Measurements from ENCODE around the gene SAMHD1. TPM values are rescaled to one million over a fixed set of nuclear protein-coding genes. Genes with fewer than 3 reads are reported as not detected.

Gene SAMHD1
- total and polyA plus RNA-seq, 9 of the 15 experiments (the other 6 are each of a cell fraction or from before 2014, with no cell fraction given): 6.8 to 20.4 (median 14.8) TPM

DNA sequence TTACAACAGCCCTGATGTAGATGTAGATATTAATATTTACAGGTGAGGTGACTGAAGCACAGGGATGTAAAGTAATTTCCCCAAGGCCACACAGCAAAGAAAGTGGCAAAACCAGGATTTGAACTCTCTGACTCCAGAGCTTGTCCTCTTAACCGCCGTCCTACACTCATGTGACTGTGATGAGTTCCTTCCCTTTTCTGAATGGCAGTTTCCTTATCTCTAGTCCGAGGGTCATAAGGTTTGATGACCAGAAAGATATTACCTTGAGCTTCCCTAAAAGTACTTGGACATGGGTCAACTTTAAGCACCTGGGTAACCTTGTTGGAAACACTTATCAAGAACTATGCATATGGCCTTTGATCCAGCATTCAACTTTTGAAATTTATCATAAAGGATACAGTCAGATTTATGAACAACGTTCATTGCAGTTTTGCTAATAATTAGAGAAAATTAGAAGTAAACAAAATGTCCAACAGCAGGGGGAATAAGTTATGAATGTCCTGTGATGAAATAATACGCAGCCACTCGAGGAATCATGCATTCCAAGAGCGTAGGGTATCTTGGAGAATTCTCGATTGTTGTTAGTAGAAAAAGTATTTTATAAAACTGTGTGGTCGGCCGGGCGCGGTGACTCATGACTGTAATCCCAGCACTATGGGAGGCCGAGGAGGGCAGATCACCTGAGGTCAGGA, 77.9 kb downstream of the SAMHD1 start (continued):
- TF ChIP-seq, protein P1, sequence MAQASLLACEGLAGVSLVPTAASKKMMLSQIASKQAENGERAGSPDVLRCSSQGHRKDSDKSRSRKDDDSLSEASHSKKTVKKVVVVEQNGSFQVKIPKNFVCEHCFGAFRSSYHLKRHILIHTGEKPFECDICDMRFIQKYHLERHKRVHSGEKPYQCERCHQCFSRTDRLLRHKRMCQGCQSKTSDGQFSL (CRISPR knock-in tag; IDR thresholded peaks at IDR 0.05): no peak
- TF ChIP-seq, protein P1 (tag; IDR thresholded peaks at IDR 0.05): no peak
- TF ChIP-seq, protein P2, sequence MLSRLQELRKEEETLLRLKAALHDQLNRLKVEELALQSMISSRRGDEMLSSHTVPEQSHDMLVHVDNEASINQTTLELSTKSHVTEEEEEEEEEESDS (CRISPR knock-in tag; IDR thresholded peaks at IDR 0.05): no peak
- TF ChIP-seq KLF16 (IDR thresholded peaks at IDR 0.05) (no peak), POU5F1 (IDR thresholded peaks at IDR 0.05; ENCODE audit: borderline replicate concordance, low read depth, low read length, partially characterized antibody) (no peak), DNMT1 (IDR thresholded peaks at IDR 0.05) (no peak), ZNF583 (CRISPR knock-in tag; IDR thresholded peaks at IDR 0.05) (no peak), SRF (CRISPR knock-in tag; IDR thresholded peaks at IDR 0.05) (0 out of 4 replicates have a peak, but pooled peaks of 1 of the 2 experiments have one; percentile 21), FOXA1 (IDR thresholded peaks at IDR 0.05; ENCODE audit: borderline replicate concordance) (no peak), JUND (IDR thresholded peaks at IDR 0.05; ENCODE audit: borderline replicate concordance, low read depth, low read length) (peak; percentile 59; the same call in 1 of the 2 replicates), JUND (tag; IDR thresholded peaks at IDR 0.05; ENCODE audit: borderline replicate concordance, low read depth, low read length) (no peak; the same call in 1 of the 3 replicates), BCOR (IDR thresholded peaks at IDR 0.05) (peak; percentile 76; the same call in 1 of the 2 replicates), OTX1 (CRISPR knock-in tag; IDR thresholded peaks at IDR 0.05) (no peak), RBM25 (IDR thresholded peaks at IDR 0.05; ENCODE audit: low read depth, low read length, severe bottlenecking) (peak; percentile 70), TCF7L2 (IDR thresholded peaks at IDR 0.05; ENCODE audit: low read depth, low read length) (no peak), ZNF282 (CRISPR knock-in tag; IDR thresholded peaks at IDR 0.05) (no peak), SMARCC2 (IDR thresholded peaks at IDR 0.05; ENCODE audit: low read depth) (peak; percentile 31; the same call in 1 of the 2 replicates), TEAD2 (tag; IDR thresholded peaks at IDR 0.05) (no peak), CBX1 (IDR thresholded peaks at IDR 0.05; ENCODE audit: low read depth) (peak; percentile 37; the same call in 1 of the 2 replicates), SRSF1 (IDR thresholded peaks at IDR 0.05; ENCODE audit: low read depth, low read length) (no peak), STAG1 (CRISPR knock-in tag; IDR thresholded peaks at IDR 0.05; ENCODE audit: borderline replicate concordance) (no peak), CREM (IDR thresholded peaks at IDR 0.05; ENCODE audit: low read depth) (no peak)
- TF ChIP-seq, protein P3, sequence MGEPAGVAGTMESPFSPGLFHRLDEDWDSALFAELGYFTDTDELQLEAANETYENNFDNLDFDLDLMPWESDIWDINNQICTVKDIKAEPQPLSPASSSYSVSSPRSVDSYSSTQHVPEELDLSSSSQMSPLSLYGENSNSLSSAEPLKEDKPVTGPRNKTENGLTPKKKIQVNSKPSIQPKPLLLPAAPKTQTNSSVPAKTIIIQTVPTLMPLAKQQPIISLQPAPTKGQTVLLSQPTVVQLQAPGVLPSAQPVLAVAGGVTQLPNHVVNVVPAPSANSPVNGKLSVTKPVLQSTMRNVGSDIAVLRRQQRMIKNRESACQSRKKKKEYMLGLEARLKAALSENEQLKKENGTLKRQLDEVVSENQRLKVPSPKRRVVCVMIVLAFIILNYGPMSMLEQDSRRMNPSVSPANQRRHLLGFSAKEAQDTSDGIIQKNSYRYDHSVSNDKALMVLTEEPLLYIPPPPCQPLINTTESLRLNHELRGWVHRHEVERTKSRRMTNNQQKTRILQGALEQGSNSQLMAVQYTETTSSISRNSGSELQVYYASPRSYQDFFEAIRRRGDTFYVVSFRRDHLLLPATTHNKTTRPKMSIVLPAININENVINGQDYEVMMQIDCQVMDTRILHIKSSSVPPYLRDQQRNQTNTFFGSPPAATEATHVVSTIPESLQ (CRISPR knock-in tag; IDR thresholded peaks at IDR 0.05): no peak
- TF ChIP-seq, protein P4, sequence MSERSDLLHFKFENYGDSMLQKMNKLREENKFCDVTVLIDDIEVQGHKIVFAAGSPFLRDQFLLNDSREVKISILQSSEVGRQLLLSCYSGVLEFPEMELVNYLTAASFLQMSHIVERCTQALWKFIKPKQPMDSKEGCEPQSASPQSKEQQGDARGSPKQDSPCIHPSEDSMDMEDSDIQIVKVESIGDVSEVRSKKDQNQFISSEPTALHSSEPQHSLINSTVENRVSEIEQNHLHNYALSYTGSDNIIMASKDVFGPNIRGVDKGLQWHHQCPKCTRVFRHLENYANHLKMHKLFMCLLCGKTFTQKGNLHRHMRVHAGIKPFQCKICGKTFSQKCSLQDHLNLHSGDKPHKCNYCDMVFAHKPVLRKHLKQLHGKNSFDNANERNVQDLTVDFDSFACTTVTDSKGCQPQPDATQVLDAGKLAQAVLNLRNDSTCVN (CRISPR knock-in tag; IDR thresholded peaks at IDR 0.05): no peak
- TF ChIP-seq, protein P5, sequence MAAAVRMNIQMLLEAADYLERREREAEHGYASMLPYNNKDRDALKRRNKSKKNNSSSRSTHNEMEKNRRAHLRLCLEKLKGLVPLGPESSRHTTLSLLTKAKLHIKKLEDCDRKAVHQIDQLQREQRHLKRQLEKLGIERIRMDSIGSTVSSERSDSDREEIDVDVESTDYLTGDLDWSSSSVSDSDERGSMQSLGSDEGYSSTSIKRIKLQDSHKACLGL (CRISPR knock-in tag; IDR thresholded peaks at IDR 0.05; ENCODE audit: borderline replicate concordance, poor library complexity, severe bottlenecking): no peak

Measured in K562 (cell line).